ENCODE measurements around the gene FPR1. TPM values are rescaled to one million over a fixed set of nuclear protein-coding genes. Genes with fewer than 3 reads are reported as not detected.

The FPR1 gene
- total RNA-seq, 1 donor from 2014 or later, result not detected

- Mint-ChIP-seq H3K27ac (no peak overlapping the region), H3K4me1 (ENCODE audit: low read depth) (no peaks in the 10 kb centered on the region), H3K27me3 (no peaks in the 10 kb centered on the region), H3K4me3 (ENCODE audit: low read depth) (no peak overlapping the region), H3K36me3 (ENCODE audit: insufficient read depth) (no peaks in the 10 kb centered on the region), H3K9me3 (ENCODE audit: low read depth) (peaks cover 17% of the 10 kb centered on the region)
- TF ChIP-seq CTCF (IDR thresholded peaks at IDR 0.05; ENCODE audit: unreplicated experiment), result no peak
- DNase-seq (ENCODE audit: low spot score, unreplicated experiment), result no peak
These were observed 41.3 kb upstream of the FPR1 start for GRCh38 chr19:51792932-51793331.

- no peak for DNase-seq (ENCODE audit: low spot score, unreplicated experiment)
- H3K36me3 Mint-ChIP-seq (ENCODE audit: insufficient read depth), result no peaks in the 10 kb centered on the region
- peaks cover 10% of the 10 kb centered on the region for H3K9me3 Mint-ChIP-seq (ENCODE audit: low read depth)
- H3K4me3 Mint-ChIP-seq (ENCODE audit: low read depth), result no peak overlapping the region
- TF ChIP-seq CTCF (IDR thresholded peaks at IDR 0.05; ENCODE audit: unreplicated experiment), result no peak
- H3K27me3 Mint-ChIP-seq, result no peaks in the 10 kb centered on the region
- H3K27ac Mint-ChIP-seq, result no peak overlapping the region
- no peaks in the 10 kb centered on the region for H3K4me1 Mint-ChIP-seq (ENCODE audit: low read depth)
These were observed 37.5 kb upstream of the FPR1 start for GRCh38 chr19:51789061-51789795.

DNA sequence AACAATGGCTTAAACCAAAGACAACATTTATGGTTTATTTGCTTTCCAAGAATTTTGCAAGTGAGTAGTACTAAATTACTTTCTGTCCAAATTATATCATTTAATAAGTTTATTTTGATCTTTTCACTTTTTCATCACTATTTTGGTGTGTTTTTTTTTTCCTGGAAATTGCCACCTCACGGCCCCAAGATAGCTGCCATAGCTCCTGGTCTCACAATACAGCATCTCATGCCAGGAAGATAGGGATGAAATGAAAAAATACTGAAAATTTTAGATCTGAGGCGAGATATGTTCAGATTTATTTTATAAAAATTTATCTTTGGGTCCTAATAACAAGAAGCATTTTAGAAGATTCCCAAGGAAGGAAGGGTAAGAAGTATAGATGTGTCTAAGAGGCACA lies 36.4 kb upstream of the FPR1 start:
- TF ChIP-seq CTCF (IDR thresholded peaks at IDR 0.05; ENCODE audit: unreplicated experiment), result no peak
- no peak overlapping the region for H3K4me3 Mint-ChIP-seq (ENCODE audit: low read depth)
- no peak overlapping the region for H3K27ac Mint-ChIP-seq

GRCh38 chr19:51786646-51787494 lies 35.2 kb upstream of the FPR1 start:
- Mint-ChIP-seq H3K36me3 (ENCODE audit: insufficient read depth) (no peaks in the 10 kb centered on the region), H3K27me3 (peaks cover 4% of the 10 kb centered on the region), H3K4me3 (ENCODE audit: low read depth) (no peak overlapping the region), H3K9me3 (ENCODE audit: low read depth) (peaks cover 6% of the 10 kb centered on the region), H3K4me1 (ENCODE audit: low read depth) (no peaks in the 10 kb centered on the region), H3K27ac (no peak overlapping the region)
- no peak for TF ChIP-seq CTCF (IDR thresholded peaks at IDR 0.05; ENCODE audit: unreplicated experiment)
- no peak for DNase-seq (ENCODE audit: low spot score, unreplicated experiment)

More for the DNA sequence above, 36.4 kb upstream of the FPR1 start:
- Mint-ChIP-seq H3K9me3 (ENCODE audit: low read depth) (peaks cover 6% of the 10 kb centered on the region), H3K4me1 (ENCODE audit: low read depth) (no peaks in the 10 kb centered on the region), H3K36me3 (ENCODE audit: insufficient read depth) (no peaks in the 10 kb centered on the region), H3K27me3 (no peaks in the 10 kb centered on the region)
- no peak for DNase-seq (ENCODE audit: low spot score, unreplicated experiment)

GRCh38 chr19:51784922-51785690 lies 33.4 kb upstream of the FPR1 start:
- H3K27ac Mint-ChIP-seq, result no peak overlapping the region
- no peak overlapping the region for H3K4me3 Mint-ChIP-seq (ENCODE audit: low read depth)
- no peak for TF ChIP-seq CTCF (IDR thresholded peaks at IDR 0.05; ENCODE audit: unreplicated experiment)

More at GRCh38 chr19:51784922-51785690, 33.4 kb upstream of the FPR1 start:
- H3K27me3 Mint-ChIP-seq, result peaks cover 14% of the 10 kb centered on the region
- no peaks in the 10 kb centered on the region for H3K4me1 Mint-ChIP-seq (ENCODE audit: low read depth)
- H3K9me3 Mint-ChIP-seq (ENCODE audit: low read depth), result peaks cover 3% of the 10 kb centered on the region
- DNase-seq (ENCODE audit: low spot score, unreplicated experiment), result no peak
- H3K36me3 Mint-ChIP-seq (ENCODE audit: insufficient read depth), result no peaks in the 10 kb centered on the region

Measured in progenitor cell of endocrine pancreas (in vitro differentiated cells).